GM18907 (cell line): ENCODE data around the gene IL3RA.
"Not testable (repeated sequence)": the region's sequence is repeated elsewhere in the genome, so short reads cannot be mapped to it uniquely, and the experiment has no call there.

ENCODE experiments used
- ATAC-seq: cut with Tn5 transposase; IDR thresholded peaks from one replicate; pipeline ENCODE4 v1.9.1; 2021; ENCODE audit warnings: mild to moderate bottlenecking, moderate library complexity; ENCODE audit not compliant: unreplicated experiment

The IL3RA gene

DNA sequence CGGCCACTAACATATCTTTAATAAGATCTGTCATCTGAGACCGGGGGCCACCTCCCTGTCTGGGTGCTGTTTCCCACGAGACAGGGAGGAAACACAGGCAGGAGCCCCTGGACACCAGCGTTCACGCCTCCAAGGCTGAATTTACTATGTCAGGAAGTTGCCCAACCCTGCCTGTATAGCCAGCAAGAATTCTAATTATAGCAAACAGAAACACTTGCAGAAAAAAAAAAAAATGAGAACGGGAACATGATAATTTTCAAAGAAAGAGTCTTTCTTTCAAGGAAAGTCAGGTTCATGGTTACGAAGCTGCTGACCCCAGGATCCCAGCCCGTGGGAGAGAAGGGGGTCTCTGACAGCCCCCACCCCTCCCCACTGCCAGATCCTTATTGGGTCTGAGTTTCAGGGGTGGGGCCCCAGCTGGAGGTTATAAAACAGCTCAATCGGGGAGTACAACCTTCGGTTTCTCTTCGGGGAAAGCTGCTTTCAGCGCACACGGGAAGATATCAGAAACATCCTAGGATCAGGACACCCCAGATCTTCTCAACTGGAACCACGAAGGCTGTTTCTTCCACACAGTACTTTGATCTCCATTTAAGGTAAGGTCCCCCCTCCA is at the start of gene IL3RA:
TSS of gene IL3RA (plus strand) at position 455 of the 613 bp plus-strand sequence. CDS start 4,981 bp downstream, outside the sequence.
- ATAC-seq, result peak; percentile 63

DNA sequence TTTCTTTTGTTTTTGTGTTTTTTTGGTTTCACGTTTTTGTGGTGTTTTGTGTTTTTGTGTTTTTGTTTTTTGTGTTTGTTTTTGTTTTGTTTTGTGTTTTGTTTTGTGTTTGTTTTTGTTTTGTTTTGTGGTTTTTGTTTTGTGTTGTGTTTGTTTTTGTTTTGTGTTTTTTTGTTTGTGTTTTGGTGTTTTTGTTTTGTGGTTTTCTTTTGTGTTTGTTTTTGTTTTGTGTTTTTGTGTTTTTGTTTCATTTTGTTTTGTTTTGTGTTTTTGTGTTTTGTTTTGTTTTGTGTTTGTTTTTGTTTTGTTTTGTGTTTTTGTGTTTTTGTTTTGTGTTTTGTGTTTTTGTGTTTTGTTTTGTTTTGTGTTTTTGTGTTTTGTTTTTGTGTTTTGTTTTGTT is 47.0 kb upstream of the IL3RA start:
- ATAC-seq, result no peak

DNA sequence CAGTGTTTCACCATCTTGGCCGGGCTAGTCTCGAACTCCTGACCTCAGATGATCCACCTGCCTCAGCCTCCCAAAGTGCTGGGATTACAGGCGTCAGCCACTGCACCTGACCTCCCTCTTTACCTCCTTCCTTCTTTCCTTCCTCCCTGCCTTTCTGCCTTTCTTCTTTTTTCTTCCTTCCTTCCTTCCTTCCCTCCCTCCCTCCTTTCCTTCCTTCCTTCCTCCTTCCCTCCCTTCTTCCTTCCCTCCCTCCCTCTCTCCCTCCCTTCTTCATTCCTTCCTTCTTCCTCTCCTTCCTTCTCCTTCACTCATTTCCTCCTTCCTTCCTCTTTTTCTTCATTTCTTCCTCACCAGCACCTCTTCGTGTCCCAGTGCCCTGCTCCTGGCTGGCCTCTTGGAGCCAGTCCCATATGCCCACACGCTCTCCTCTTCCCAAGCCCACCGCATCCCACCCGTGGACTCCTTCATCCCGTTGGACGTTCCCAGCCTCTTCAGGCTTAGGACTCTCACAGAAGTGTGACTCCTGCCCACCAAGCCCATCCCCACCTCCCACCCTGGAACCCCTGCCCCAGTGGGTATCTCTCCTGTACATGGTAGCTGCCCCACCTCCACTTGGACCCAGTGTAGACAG is 45.4 kb upstream of the IL3RA start:
- ATAC-seq, result no peak

DNA sequence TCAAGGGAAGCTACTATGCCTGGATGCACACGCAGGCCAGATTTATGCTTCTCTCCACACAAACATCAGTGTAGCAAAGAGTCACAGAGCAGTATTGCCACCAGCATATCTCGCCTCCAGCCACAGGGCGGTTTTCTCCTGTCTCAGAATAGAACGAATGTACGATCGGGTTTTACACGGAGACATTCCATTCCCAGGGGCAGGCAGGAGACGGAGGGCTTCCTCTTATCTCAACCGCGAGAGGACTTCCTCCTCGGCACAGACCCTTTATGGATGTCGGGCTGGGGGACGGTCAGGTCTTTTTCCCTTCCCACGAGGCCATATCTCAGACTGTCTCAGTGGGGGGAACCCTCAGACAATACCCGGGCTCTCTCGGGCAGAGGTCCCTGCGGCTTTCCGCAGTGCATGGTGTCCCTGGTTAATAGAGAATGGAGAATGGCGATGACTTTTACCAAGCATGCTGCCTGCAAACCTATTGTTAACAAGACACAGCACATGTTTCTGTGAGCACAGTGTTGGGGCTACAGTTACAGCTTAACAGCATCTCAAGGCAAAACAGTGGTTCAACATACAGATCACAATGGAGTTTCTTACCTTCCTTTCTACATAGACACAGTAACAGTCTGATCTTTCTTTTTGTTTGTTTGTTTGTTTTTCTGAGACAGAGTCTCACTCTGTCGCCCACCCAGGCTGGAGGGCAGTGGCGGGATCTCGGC is 43.9 kb upstream of the IL3RA start:
- no peak for ATAC-seq

DNA sequence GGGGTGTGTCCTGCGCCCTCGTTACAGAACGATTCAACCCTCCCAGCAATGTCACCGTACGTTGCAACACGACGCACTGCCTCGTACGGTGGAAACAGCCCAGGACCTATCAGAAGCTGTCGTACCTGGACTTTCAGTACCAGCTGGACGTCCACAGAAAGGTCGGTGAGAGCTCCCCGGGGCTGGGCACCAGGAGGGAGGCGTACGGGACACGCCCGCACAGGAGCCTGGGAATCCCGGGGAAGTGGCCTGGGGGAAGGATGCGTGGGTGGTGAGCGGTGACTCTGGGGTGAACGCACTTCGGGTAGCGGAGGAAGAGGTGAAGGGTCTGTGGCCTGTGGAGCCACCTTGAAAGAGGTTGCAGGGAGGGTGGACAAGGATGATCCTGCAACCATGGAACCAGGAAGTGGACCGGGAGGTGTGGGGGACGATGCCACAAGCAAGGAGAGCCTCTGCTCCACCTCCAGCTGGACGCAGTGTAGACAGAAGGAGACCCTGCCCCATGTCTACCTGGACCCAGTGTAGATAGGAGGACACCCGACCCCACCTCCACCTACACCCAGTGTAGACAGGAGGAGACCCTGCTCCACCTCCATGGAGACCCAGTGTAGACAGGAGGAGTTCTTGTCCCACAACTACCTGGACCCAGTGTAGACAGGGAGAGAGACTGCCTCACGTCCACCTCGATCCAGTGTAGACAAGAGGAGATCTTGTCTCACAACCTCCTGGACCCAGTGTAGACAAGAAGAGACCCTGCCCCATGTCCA is 42.1 kb upstream of the IL3RA start:
- no peak for ATAC-seq

DNA sequence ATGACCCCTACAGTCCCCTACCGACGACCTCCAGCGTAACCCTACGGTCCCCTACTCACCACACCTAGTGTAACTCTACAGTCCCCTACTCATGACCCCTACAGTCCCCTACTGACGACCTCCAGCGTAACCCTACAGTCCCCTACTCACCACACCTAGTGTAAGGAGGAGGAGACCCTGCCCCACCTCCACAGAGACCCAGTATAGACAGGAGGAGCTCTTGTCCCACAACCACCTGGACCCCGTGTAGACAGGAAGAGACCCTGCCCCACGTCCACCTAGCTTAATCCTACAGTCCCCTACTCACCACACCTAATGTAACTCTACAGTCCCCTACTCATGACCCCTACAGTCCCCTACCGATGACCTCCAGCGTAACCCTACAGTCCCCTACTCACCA is 41.0 kb upstream of the IL3RA start:
- no peak for ATAC-seq

DNA sequence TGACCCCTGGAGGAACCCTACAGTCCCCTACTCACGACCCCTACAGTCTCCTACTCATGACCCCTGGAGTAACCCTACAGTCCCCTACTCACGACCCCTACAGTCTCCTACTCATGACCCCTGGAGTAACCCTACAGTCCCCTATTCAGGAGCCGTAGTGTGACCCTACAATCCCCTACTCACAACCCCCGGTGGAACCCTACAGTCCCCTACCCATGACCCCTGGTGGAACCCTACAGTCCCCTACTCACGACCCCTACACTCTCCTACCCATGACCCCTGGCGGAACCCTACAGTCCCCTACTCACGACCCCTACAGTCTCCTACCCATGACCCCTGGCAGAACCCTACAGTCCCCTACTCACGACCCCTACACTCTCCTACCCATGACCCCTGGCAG is 39.0 kb upstream of the IL3RA start:
- ATAC-seq, result not testable (repeated sequence)

DNA sequence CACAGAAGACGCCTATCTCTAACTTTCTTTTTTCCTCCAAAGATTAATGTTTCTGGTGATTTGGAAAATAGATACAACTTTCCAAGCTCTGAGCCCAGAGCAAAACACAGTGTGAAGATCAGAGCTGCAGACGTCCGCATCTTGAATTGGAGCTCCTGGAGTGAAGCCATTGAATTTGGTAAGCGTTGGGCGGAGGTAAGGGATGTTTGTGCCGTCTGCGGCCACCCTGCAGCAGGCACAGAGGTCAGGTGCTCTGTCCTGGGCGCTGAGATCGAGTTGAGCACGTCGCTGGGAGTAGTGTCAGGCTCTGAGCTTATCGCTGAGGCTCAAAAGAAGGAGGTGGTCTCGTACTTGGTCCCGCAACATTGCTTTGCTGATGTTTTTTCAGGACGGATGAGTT is 36.1 kb upstream of the IL3RA start:
- no peak for ATAC-seq

DNA sequence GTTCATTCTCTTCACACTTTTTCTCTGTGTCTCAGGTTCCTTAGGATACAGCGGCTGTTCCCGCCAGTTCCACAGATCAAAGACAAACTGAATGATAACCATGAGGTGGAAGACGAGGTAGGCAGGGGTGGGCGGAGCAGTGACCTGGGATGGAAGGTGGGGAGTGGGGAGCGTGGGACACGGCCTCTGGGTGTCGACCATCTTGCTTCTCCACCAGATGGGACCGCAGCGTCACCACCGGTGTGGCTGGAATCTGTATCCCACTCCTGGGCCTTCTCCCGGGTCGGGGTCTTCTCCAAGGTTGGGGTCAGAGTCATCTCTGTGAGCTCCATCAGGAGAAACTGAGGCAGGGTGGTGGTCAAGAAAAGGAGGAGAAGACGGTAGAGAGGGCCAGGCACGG is 31.2 kb upstream of the IL3RA start:
- no peak for ATAC-seq

DNA sequence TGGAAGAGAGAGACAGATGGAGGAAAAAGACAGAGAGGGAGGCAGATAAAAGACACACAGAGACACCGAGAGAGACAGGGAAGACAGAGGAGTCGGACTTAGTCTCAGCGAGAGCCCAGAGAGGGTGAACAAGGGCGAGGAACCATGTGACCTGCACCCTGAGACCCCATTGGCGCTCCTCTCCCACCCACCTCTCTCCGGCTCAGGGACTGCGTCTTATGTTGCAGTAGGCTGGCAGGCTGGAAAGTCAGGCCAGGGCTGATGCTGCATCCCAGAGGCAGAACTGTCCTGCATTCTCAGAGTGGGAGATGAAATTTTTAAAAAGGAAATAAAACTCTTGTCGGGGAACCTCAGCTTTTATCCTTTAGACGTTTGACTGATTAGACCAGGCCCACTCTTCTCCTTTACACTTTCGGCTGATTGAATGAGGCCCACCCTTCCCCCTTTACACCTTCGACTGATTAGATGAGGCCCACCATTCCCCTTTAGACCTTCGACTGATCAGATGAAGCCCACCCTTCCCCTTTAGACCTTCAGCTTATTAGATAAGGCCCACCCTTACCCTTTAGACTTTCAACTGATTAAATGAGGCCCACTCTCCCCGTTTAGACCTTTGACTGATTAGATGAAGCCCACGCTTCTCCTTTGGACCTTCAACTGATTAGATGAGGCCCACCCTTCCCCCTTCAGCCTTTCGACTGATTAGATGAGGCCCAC is 29.5 kb upstream of the IL3RA start:
- no peak for ATAC-seq

DNA sequence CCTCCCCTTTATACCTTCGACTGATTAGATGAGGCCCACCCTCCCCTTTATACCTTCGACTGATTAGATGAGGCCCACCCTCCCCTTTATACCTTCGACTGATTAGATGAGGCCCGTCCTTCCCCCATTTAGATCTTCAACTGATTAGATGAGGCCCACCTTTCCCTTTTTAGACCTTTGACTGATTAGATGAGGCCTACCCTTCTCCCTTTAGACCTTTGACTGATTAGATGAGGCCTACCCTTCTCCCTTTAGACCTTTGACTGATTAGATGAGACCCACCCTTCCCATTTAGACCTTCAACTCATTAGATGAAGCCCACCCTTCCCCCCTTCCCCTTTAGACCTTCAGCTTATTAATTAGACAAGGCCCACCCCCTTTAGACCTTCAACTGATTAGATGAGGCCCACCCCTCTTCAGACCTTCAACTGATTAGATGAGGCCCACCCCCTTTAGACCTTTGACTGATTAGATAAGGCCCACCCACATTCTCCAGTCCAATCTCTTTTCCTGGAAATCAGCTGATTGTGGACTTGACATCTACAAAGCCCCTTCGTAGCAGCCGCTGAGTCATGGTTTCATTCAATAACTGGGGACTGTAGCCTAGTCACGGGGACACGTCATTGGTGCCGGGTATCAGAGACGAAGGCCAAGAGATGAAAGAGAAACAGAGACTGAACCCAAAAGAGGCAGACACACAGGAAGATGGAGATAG is 28.8 kb upstream of the IL3RA start:
- no peak for ATAC-seq

DNA sequence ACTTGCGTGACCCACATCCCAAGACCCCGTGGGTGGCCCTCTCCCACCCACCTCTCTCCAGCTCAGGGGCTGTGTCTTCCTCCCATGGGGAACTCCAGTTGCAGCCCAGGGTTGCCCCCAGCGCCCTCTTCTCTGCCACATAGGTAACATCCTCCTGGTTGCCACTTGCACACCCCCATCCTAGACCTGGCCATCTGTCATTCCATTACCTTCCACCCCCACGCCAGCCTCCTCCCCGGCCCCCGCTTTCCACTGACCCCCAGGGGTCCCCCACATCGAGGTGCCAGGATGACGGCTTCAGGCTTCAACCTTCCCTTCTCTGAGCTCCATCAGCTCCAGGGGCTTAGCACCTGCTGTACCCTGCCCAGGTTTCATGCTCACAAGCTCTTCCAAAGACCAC is 28.1 kb upstream of the IL3RA start:
- ATAC-seq, result no peak

DNA sequence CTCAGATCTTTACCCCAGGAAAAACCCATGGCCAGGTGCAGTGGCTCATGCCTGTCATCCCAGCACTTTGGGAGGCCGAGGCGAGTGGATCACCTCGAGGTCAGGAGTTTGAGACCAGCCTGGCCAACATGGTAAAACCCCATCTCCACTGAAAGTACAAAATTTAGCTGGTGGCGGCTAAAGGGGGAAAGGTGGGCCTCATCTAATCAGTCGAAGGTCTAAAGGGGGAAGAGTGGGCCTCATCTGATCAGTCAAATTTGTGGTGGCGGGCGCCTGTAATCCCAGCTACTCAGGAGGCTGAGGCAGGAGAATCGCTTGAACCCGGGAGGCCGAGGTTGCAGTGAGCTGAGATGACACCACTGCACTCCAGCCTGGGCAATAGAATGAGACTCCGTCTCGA is 27.7 kb upstream of the IL3RA start:
- not testable (repeated sequence) for ATAC-seq

DNA sequence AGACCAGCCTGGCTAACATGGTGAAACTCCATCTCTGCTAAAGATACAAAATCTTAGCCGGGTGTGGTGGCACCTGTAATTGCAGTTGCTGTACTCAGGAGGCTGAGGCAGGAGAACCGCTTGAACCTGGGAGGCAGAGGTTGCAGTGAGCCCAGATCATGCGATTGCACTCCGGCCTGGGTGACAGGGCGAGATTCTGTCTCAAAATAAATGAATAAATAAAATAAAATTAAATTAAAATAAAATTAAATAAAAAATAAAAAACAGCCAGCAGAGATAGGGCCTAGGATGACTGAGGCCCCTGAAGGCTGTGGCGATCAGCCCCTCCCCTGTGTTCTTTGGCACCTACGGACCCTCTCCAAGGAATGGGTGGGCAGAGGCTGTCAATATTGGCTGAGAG is 22.8 kb upstream of the IL3RA start:
- ATAC-seq, result no peak

DNA sequence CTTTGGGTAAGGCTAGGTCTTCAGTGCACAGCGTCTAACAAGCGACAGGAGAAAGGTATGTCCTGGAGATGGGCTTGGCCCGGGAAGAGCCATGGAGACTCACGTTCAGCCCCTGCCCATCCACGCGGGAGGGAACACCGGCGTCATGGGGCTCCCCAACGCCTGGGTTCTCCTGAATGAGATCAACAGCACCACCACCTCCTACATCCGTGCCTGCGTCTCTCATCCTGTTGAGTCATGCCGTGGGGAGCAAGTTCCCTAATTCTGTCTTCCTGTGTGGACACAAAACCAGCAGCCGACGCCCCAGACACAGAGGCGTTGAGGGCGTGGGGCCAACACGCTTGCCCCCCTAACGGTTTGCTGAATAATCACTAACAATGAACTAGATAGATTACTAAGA is 20.1 kb upstream of the IL3RA start:
- ATAC-seq, result no peak

DNA sequence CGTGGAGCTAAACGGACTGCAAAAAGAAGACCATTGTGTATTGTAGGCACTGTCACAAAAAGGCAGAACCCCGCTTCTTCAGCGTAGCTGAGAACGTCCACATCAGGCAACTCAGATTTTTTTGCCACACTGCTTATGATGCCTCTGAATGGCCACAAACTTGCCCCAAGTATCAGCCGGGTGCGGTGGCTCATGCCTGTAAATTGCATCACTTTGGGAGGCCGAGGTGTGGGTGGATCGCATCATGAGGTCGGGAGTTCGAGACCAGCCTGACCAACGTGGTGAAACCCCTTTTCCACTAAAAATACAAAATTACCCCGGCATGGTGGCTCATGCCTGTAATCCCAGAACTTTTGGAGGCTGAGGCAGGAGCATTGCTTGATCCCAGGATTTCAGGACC is 14.9 kb upstream of the IL3RA start:
- ATAC-seq, result no peak

DNA sequence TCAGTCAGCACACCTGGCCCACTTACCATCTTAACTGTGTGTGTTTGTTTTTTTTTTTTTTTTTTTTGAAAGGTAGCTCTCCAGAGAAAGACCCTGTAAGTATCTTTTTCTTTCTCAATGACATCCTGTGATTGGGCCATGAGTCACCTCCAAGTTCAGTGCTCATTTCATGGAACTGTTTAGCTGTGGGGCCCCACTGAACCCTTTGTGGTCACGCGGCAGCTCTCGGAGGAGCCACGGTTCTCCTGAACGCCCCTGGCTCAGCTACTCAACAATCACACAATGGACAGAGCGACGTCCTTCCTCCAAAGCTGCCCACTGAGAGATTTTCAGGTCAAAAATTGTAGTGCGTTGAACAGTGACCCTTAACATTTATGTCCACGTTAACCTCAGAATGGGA is 14.2 kb upstream of the IL3RA start:
- no peak for ATAC-seq

DNA sequence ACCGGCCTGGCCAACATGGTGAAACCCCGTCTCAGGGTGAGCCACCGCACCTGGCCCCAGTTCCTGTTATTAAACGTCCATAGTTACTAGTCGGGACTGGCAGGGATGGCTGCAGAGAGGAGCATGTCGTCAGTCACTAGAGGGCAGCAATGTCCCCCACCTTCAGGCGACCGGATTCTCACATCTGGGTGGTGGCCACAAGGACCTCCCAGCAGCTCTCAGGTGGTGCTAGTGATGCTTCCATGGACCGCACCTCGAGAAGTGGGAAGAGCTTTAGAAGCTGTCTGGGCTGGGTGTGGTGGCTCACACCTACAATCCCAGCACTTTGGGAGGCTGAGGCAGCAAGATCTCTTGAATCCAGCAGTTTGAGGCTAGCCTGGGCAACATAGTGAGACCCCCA is 13.3 kb upstream of the IL3RA start:
- ATAC-seq, result peak; percentile 79

DNA sequence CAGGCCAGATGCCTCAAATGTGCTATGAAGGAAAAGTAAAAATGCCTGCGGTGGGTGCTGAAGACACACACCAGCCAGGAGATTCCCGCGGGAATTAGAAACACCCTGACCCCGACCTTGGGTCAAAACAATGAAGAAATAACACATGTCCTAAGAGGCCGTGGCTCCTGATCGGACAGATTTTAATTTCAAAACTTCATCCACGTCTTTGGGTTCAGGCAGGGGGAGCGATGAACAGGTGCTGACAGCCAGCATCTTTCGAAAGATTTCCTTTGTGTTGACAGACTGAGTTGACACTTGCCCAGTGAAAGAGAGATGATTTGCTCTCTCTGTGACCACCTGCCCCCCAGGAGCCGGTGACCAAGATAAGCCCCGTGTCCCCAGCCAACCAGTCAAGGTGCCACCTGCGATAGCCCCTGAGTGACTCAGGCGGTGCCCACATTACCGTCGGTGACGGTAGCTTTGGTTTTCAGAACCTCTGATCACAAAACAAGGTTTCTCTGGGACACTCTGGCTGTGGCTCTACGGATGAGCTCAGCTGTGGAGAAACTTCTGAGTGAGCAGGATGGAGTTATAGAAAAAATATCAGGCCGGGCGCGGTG is 11.0 kb upstream of the IL3RA start:
- ATAC-seq, result no peak
